Kidney (tissue), 22 donors: ENCODE measurements around the gene SYT7. TPM values are rescaled to one million over a fixed set of nuclear protein-coding genes. Genes with fewer than 3 reads are reported as not detected.

Experiments used
- DNase-seq, 5 donors: peaks; one replicate each; pipeline ENCODE4 v3.0.0-alpha.2; 2013 to 2020
- FAIRE-seq: peaks from 2 replicates; lab custom pipeline; 2012; peaks lifted over from hg19 to GRCh38; lab: Jason Lieb, UNC
- H3K27ac ChIP-seq, 2 donors: one replicate each; pipeline ENCODE4 v1.7.0; 2013; ENCODE audit warnings: low read depth in 2 of 2, low read length in 2 of 2, inconsistent platforms in 1 of 2
- H3K27me3 ChIP-seq: one replicate; pipeline ENCODE4 v1.7.1; 2013; ENCODE audit warnings: low read length, inconsistent platforms; ENCODE audit not compliant: control insufficient read depth, insufficient read depth
- H3K36me3 ChIP-seq, 3 donors: one replicate each; pipeline versions ENCODE4 v1.7.0 to v1.7.1; 2013; ENCODE audit warnings: low read length in 3 of 3, control low read depth in 1 of 3, inconsistent platforms in 1 of 3; ENCODE audit not compliant: insufficient read depth in 3 of 3, control insufficient read depth in 2 of 3
- H3K4me1 ChIP-seq, 3 donors: one replicate each; pipeline versions ENCODE4 v1.7.0 to v1.7.1; 2013; ENCODE audit warnings: low read length in 3 of 3, inconsistent platforms in 1 of 3, low read depth in 1 of 3; ENCODE audit not compliant: control insufficient read depth in 2 of 3, insufficient read depth in 2 of 3
- H3K4me3 ChIP-seq, 3 donors: one replicate each; pipeline versions ENCODE4 v1.7.0 to v1.8.1; 2013; ENCODE audit warnings: low read length in 3 of 3, control low read depth in 1 of 3, inconsistent platforms in 1 of 3
- H3K9ac ChIP-seq, 3 donors: one replicate each; pipeline versions ENCODE4 v1.7.0 to v1.7.1; 2013; ENCODE audit warnings: low read length in 3 of 3, control low read depth in 1 of 3, inconsistent platforms in 1 of 3
- H3K9me3 ChIP-seq, 3 donors: one replicate each; pipeline versions ENCODE4 v1.7.0 to v1.7.1; 2013; ENCODE audit warnings: low read length in 3 of 3, control low read depth in 1 of 3, inconsistent platforms in 1 of 3; ENCODE audit not compliant: control insufficient read depth in 2 of 3, insufficient read depth in 1 of 3
- intact Hi-C: fragments of 100-400 bp; cut with DNase I; formaldehyde crosslinking; loops from one replicate; pipeline ENCODE4 v1.11.1; 2022
- long read RNA-seq, 10 donors: library from polyadenylated mRNA in 1 of 10; unstranded in 1 of 10; transcript quantifications; one replicate each; pipeline ENCODE4 v2.0.0 and lab custom pipeline, GENCODE V29; 2021 to 2026
- polyA plus RNA-seq: library from polyadenylated mRNA; stranded (reverse); fragments of 350-450 nt; fragmentation: Illumina TruSeq; extraction: RNeasy Lipid Tissue Mini Kit (QIAGEN cat#74804); gene quantifications from one replicate; pipeline ENCODE4 v1.2.3, GENCODE V29; 2014; ENCODE audit warnings: low read depth, low replicate concordance; ENCODE audit not compliant: insufficient read depth
- total RNA-seq: library from RNA; stranded (reverse); fragmentation: NEBNext Ultra II Directional; extraction: Animal tissue kit (Norgen Biotek cat#: 25700); gene quantifications from one replicate; pipeline ENCODE4 v1.2.1, GENCODE V29; 2021
- TF ChIP-seq, protein P1 (sequence below): IDR thresholded peaks from 3 replicates; pipeline ENCODE4 v1.5.1; 2012; ENCODE audit warnings: mild to moderate bottlenecking, moderate library complexity, borderline replicate concordance; ENCODE audit not compliant: insufficient read depth; ENCODE audit errors: extremely low read depth
- donor health status: control.
- donor health status: control.
- donor health status: control.
- donor health status: control.
- donor health status: control.
- donor health status: DM: yes; HTN: yes; CAD: no.
- donor health status: Normal renal cell carcinoma (clear cell type).

SYT7 gene, protein sequence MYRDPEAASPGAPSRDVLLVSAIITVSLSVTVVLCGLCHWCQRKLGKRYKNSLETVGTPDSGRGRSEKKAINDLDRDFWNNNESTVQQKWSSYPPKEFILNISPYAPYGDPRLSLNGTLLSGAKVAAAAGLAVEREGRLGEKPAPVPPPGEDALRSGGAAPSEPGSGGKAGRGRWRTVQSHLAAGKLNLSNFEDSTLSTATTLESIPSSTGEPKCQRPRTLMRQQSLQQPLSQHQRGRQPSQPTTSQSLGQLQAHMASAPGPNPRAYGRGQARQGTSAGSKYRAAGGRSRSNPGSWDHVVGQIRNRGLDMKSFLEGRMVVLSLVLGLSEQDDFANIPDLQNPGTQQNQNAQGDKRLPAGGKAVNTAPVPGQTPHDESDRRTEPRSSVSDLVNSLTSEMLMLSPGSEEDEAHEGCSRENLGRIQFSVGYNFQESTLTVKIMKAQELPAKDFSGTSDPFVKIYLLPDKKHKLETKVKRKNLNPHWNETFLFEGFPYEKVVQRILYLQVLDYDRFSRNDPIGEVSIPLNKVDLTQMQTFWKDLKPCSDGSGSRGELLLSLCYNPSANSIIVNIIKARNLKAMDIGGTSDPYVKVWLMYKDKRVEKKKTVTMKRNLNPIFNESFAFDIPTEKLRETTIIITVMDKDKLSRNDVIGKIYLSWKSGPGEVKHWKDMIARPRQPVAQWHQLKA
- 5.7 TPM for total RNA-seq
- 6.7 TPM for polyA plus RNA-seq
- long read RNA-seq, donor 1, partial matches to known transcripts: 0 of 1 reads
- long read RNA-seq, donor 1, other reads (novel, unspliced or antisense): 0 of 1 reads
- long read RNA-seq, donor 2: 0 reads
- long read RNA-seq, donor 3, full-length matches to known transcripts: 2 of 2 reads
- long read RNA-seq, donor 3, partial matches to known transcripts: 0 of 2 reads
- long read RNA-seq, donor 3, other reads (novel, unspliced or antisense): 0 of 2 reads
- long read RNA-seq, donor 4, full-length matches to known transcripts: 1 of 1 reads
- long read RNA-seq, donor 4, partial matches to known transcripts: 0 of 1 reads
- long read RNA-seq, donor 4, other reads (novel, unspliced or antisense): 0 of 1 reads
- long read RNA-seq, donor 5: 0 reads
- long read RNA-seq, donor 6: 0 reads
- long read RNA-seq, donor 7, partial matches to known transcripts: 0 of 5 reads
- long read RNA-seq, donor 7, other reads (novel, unspliced or antisense): 5 of 5 reads
- long read RNA-seq, donor 8: 0 reads
- long read RNA-seq, donor 9: 0 reads
- long read RNA-seq, donor 10, partial matches to known transcripts: 0 of 1 reads
- long read RNA-seq, donor 10, other reads (novel, unspliced or antisense): 0 of 1 reads

DNA sequence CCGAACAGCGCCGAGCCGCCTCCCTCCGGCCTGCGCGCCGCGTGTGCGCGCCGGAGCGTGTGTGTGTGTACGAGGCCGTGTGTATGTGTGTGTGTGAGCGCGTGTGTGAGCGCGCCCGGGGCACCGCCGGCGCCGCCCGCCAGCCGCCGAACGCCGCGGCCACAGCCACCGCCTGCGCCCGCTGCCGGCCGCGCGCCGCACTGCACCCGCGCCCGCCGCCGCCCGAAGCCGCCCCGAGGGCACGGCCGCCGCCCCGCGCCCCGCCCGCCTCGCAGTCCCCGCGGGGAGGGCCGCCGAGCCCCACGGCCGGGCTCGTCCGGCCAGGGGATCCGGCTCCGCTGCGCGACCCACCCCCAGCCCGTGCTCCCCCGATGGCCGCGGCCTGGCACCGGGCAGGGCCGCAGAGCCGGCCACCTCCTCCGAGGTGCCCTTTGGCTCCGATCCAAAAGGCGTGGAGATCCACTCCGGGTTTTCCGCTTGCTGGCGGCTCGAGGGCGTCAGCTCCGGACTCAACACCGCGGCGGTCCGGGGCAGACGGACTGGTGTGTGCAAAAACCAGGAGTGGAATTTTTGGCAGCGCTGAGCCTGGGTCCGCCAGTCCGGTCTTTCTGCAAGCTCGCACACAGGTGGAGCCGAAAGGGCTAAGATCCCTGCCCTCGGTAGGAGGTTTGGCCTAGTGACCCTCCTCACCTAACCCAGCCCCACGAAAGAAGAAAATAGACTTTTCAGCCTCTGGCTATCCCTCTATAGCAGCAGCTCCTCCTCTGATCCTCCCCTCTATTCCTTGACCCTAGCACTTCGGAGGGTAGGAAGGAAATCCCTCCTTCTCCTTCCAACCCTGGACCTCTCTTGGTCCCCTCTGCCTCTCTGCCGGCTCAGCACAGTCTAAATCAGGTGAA lies at the start of gene SYT7:
SYT7 (minus strand) TSS at position 47 of the 899 bp plus-strand sequence. CDS start 256 bp downstream, outside the sequence.
- Histone ChIP-seq H3K36me3 (no peaks in the 10 kb centered on the region), H3K27me3 (peaks cover 12% of the 10 kb centered on the region), H3K9ac (peak within 1 kb of the TSS in 1 of 3 donors; percentile 28), H3K4me3 (peak within 1 kb of the TSS in 1 of 3 donors; percentile 46), H3K9me3 (no peaks in the 10 kb centered on the region), H3K4me1 (peaks cover 0 to 10% (median 4%) of the 10 kb centered on the region in 3 donors), H3K27ac (peak within 1 kb of the TSS; percentile 34 to 66)
- TF ChIP-seq, protein P1, sequence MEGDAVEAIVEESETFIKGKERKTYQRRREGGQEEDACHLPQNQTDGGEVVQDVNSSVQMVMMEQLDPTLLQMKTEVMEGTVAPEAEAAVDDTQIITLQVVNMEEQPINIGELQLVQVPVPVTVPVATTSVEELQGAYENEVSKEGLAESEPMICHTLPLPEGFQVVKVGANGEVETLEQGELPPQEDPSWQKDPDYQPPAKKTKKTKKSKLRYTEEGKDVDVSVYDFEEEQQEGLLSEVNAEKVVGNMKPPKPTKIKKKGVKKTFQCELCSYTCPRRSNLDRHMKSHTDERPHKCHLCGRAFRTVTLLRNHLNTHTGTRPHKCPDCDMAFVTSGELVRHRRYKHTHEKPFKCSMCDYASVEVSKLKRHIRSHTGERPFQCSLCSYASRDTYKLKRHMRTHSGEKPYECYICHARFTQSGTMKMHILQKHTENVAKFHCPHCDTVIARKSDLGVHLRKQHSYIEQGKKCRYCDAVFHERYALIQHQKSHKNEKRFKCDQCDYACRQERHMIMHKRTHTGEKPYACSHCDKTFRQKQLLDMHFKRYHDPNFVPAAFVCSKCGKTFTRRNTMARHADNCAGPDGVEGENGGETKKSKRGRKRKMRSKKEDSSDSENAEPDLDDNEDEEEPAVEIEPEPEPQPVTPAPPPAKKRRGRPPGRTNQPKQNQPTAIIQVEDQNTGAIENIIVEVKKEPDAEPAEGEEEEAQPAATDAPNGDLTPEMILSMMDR: peak; percentile 56
- intact Hi-C loops: no loop called here
- DNase-seq (peak; percentile 98 to 99 (median 98)), FAIRE-seq (no peak)

DNA sequence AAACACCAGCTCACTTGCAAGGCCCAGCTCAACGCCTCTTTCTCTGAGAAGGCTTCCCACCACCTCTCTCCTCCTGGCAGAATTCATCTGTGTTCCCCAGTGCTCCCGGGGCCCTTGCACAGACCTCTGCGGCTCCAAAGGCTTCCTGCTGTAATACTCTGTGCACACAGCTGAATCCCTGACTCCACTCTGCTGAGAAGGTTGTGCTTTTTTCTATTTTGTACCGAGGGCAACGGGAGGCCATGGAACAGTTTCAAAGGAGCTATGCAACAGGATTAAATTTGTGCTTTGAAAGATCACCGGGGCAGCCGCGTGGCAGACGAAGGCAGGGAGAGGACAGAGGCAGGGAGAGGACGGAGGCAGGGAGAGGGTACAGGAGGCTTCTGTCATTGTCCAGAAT lies 49.2 kb upstream of the SYT7 start:
- TF ChIP-seq, protein P1: no peak
- intact Hi-C loops: no loop called here
- Histone ChIP-seq H3K27me3 (no peaks in the 10 kb centered on the region), H3K9ac (no peak overlapping the region), H3K4me1 (peaks cover 0 to 17% (median 7%) of the 10 kb centered on the region in 3 donors), H3K27ac (no peak overlapping the region), H3K4me3 (no peak overlapping the region), H3K36me3 (no peaks in the 10 kb centered on the region), H3K9me3 (no peaks in the 10 kb centered on the region)
- peak in 1 of 5 donors; percentile 60 for DNase-seq
- no peak for FAIRE-seq
